GM18507 (cell line): ENCODE data around the gene OR14I1.
A peak's percentile ranks its signal among the peaks of the same experiment; 100 is the strongest.
"Not testable (repeated sequence)": the region's sequence is repeated elsewhere in the genome, so short reads cannot be mapped to it uniquely, and the experiment has no call there.

Experiments
- DNase-seq: peaks from one replicate; pipeline ENCODE4 v3.0.0; 2011; ENCODE audit warnings: low read depth; ENCODE audit not compliant: insufficient read length; ENCODE audit errors: extremely low spot score
- FAIRE-seq: peaks from 2 replicates; lab custom pipeline; 2011; peaks lifted over from hg19 to GRCh38; lab: Jason Lieb, UNC

The OR14I1 gene

DNA sequence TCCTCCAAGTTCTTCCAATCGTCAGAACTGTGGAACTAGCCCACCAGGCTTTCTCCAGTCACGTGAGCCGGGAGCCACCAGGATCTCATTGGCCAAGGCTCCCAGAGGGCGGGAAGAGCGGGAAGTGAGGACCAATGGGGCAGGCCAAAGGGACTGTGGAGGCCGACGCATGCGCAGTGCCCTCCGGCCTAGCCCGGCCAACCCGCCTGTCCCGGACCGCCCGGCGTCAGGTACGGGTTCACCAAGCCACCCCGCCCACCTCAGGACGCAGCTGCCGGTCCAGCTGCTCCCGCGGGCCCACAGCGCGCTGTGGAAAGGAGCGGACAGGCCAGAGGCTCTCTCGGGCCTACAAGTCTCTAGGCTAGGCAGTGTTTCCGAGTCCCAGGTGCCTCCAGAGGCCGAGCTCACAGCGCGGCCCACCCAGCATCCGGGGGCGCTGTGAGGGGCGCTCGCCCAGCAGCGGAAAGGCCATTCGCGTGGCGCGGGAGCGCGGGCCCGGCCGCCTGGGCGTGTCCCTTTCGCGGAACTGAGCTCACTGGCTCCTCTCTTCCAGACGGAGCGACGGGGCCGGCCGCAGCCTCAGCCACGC is 10.9 kb downstream of the OR14I1 start:
- no peak for FAIRE-seq

DNA sequence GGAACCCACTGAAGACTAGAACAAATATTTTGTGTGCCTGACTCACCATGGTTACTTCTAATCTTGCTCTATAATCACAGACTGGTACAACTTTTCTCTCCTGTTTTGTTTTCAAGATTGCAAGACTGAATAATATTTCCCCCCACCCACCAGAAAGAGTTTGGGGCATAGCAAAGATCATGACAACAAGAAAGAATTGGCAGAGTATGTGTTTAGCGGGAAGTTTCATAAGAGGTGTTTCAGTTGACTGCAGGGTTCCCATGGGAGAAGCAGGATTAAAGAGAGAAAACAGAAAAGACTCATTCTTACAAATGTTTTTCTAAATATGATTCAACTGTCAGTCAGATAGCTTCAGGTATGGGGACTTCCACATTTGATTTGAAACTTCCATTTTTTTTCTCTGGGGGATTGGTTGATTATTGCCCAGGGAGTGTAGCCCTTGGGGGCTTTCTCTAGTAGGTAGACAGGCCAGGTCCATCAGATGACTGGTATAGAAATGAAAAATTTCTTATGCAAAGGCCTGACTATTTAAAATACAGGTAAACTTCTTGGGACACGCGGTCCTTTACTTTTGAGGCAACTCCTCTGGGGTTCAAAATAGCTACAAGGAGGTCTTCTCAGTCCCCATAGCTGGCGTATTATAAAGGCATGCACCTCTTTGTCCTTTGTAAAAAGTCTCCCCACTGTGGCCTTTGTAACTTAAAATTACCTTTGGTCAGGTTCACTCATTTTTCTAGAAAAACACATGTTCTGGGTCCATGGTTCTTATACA is 13.9 kb downstream of the OR14I1 start:
- FAIRE-seq: peak; percentile 82
- DNase-seq: peak; percentile 23

More for the DNA sequence above, 10.9 kb downstream of the OR14I1 start:
- no peak for DNase-seq

GRCh38 chr1:248686815-248687214 is 15.8 kb downstream of the OR14I1 start:
- DNase-seq: no peak
- FAIRE-seq: peak; percentile 84

- no peak for DNase-seq
- FAIRE-seq: no peak
These were observed 20.9 kb downstream of the OR14I1 start for GRCh38 chr1:248681651-248682050.

GRCh38 chr1:248670003-248670402 is 32.6 kb downstream of the OR14I1 start:
- FAIRE-seq (no peak), DNase-seq (no peak)

DNA sequence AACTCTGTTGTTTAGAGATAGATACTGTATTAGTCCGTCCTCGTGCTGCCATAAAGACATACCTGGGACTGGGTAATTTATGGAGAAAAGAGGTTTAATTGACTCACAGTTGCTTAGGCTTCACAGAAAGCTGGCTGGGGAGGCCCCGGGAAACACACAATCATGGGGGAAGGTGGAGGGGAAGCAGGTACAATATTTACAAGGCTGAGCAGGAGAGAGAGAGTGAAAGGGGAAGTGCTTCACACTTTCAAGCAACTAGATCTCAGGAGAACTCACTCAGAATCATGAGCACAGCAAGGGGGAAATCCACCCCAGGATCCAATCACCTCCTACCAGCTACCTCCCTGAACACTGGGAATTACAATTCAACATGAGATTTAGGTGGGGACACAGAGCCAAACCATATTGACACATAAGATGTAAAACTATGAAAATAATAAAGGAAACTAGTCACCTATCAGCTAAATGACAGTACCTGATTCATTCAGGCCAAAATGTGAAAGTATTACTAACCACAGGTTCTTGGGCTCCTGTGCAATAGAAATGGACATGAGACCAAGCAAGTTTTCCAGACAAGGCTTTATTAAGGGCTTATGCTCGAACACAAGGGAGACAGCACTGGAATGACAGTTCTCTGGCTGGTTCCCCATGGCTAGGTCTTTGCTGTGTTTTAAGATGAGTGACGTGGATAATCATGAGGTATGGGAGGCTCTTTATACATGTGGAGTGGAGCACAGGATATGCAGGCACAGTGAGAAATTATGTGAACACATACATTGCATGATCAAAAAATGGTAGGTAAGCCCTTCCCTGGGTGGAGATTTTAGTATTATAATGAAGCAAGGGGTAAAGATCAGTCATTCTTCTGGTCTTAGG is 38.9 kb downstream of the OR14I1 start:
- peak; percentile 98 for FAIRE-seq
- not testable (repeated sequence) for DNase-seq

DNA sequence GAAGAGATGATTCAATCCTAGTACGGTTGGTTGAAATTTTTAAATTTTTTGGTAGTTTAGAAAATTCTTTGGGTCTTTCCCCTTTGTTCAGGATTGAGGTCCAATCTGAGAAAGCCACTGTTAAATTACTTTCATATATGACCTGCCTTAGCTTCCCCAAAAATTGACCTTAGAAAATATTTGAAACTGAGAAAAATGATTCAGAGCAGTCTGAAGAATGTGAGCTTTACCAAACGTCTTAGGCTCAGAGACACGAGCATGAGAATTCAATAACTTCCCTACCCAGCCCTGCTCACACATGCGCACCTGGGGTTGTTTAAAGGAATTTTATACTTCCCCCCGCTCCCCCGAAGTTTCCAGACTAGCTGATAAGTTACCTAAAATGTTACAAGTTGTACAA is 45.8 kb downstream of the OR14I1 start:
- peak; percentile 78 for FAIRE-seq
- DNase-seq: not testable (repeated sequence)

GRCh38 chr1:248655354-248655753 is 47.2 kb downstream of the OR14I1 start, which contains the start of gene OR2T27:
Gene OR2T27 (minus strand): TSS chr1:248655528. CDS start chr1:248650884, 4,644 bp downstream.
- DNase-seq: not testable (repeated sequence)
- FAIRE-seq: peak; percentile 80
